Thoracic aorta (tissue), 2 donors: ENCODE results near the gene PCYOX1L. TPM values are rescaled to one million over a fixed set of nuclear protein-coding genes. Genes with fewer than 3 reads are reported as not detected.

Experiments used
- ATAC-seq: fragments of 150-250 bp; one replicate; pipeline ENCODE4 v1.8.0; 2017; ENCODE audit warnings: low read depth; ENCODE audit not compliant: insufficient number of reproducible peaks, low FRiP score
- DNase-seq: peaks from one replicate; pipeline ENCODE4 v3.0.0-alpha.2; 2020; ENCODE audit warnings: low spot score
- H3K27ac ChIP-seq, 2 donors: fragments of 200-600 bp; sonication (generic); 1 replicate in 1 of 2; 2 replicates in 1 of 2; pipeline ENCODE4 v1.5.1; 2016; ENCODE audit warnings: mild to moderate bottlenecking in 2 of 2, moderate library complexity in 2 of 2
- H3K27me3 ChIP-seq: fragments of 200-600 bp; sonication (generic); replicated peaks from 2 replicates; pipeline ENCODE4 v1.6.0; 2016; ENCODE audit warnings: mild to moderate bottlenecking; ENCODE audit not compliant: insufficient read depth
- H3K36me3 ChIP-seq: fragments of 200-600 bp; sonication (generic); one replicate; pipeline ENCODE4 v1.5.1; 2016
- H3K4me1 ChIP-seq, 2 donors: fragments of 200-600 bp; sonication (generic); 1 replicate in 1 of 2; 2 replicates in 1 of 2; pipeline versions ENCODE4 v1.5.1 to v1.6.0; 2016; ENCODE audit warnings: low read depth in 2 of 2, mild to moderate bottlenecking in 1 of 2; ENCODE audit not compliant: control insufficient read depth in 1 of 2
- H3K4me3 ChIP-seq: fragments of 200-600 bp; sonication (generic); 2 replicates; pipeline ENCODE4 v1.5.1; 2016; ENCODE audit warnings: mild to moderate bottlenecking
- H3K9me3 ChIP-seq: fragments of 200-600 bp; sonication (generic); 2 replicates; pipeline ENCODE4 v1.5.1; 2016
- total RNA-seq, 2 donors: library from RNA; depleted of rRNA; stranded (reverse); fragments of >200 nt; gene quantifications; one replicate each; pipeline versions ENCODE4 v1.1.0 to v1.2.3, GENCODE V29; 2016
- TF ChIP-seq, protein P1 (sequence below): fragments of 200-600 bp; sonication (generic); IDR thresholded peaks from one replicate; pipeline ENCODE4 v1.5.1; 2019; ENCODE audit warnings: antibody characterized with exemption

Gene PCYOX1L
- total RNA-seq, 2 donors from 2014 or later = 7.3 to 7.8 TPM

DNA sequence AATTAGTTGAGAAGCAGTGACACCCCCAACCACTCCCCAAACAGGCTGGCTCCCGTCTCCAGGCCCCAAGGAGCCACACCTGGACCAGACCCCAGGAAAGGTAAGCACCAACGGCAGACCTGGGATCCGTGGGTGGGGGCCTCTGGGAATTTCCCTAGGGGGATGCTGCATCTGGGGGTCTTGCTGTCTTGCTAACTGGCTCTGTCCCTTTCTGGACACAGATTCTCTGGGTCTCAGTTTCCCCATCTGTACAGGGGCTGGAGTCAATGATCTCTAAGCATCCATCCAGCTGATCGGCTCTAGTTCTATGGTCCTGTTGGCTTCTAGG, 49.1 kb downstream of the PCYOX1L start:
- no peak for DNase-seq
- no peak for ATAC-seq
- Histone ChIP-seq H3K9me3 (no peaks in the 10 kb centered on the region), H3K4me3 (peak overlapping the region; percentile 83), H3K27ac (peak overlapping the region; percentile 96 to 97), H3K36me3 (peaks cover 45% of the 10 kb centered on the region), H3K4me1 (peaks cover 7 to 32% of the 10 kb centered on the region in 2 donors), H3K27me3 (no peaks in the 10 kb centered on the region)
- TF ChIP-seq, protein P1, sequence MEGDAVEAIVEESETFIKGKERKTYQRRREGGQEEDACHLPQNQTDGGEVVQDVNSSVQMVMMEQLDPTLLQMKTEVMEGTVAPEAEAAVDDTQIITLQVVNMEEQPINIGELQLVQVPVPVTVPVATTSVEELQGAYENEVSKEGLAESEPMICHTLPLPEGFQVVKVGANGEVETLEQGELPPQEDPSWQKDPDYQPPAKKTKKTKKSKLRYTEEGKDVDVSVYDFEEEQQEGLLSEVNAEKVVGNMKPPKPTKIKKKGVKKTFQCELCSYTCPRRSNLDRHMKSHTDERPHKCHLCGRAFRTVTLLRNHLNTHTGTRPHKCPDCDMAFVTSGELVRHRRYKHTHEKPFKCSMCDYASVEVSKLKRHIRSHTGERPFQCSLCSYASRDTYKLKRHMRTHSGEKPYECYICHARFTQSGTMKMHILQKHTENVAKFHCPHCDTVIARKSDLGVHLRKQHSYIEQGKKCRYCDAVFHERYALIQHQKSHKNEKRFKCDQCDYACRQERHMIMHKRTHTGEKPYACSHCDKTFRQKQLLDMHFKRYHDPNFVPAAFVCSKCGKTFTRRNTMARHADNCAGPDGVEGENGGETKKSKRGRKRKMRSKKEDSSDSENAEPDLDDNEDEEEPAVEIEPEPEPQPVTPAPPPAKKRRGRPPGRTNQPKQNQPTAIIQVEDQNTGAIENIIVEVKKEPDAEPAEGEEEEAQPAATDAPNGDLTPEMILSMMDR = no peak

DNA sequence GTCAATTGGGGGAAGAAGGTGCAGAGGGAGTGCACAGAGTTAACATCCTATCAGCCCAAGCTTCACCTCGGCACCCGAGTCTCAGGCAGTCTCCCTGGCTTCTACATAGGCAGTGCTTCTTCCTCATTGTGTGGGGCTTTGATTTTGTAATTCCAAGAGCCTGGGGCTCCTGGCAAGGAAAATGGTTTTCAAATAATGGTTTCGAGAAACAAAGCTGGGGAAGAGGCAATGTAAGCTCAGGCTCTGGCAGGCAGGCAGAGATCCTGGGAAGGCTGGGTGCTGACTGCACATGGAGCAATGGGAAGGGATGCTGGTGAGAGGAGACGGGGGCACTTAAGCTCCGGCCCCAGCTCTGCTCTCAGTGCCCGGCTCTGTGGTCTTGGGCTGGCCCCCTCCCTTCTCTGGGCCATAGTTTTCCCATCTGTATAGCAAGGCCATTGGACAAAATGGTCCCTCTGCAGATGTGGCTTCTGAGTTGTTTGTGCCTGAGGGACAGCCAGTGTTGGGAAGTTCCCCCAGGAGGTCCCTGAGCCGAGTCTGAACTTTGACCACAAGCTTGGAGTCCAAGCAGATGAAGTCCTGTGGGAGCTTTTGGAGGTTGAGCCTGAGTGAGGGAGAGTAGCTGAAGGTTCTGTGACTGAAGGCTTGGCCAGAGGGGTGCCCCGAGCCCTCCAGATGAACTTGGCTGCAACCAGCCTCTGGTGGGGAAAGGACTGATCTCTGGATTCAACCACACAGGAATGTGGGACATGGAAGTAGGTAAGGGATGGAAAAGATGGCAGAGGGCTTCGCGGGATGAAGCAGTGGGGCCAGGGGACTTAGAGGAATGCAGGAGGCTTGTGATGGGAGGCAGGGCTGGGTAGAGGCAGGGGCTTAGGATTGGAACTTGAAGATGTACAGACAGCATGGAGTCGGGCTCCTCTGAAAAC, 49.7 kb downstream of the PCYOX1L start:
- TF ChIP-seq, protein P1 = no peak
- Histone ChIP-seq H3K36me3 (peaks cover 51% of the 10 kb centered on the region), H3K4me3 (peak overlapping the region; percentile 83), H3K9me3 (no peaks in the 10 kb centered on the region), H3K27me3 (no peaks in the 10 kb centered on the region), H3K27ac (peak overlapping the region; percentile 96 to 97), H3K4me1 (peaks cover 7 to 37% of the 10 kb centered on the region in 2 donors)
- DNase-seq (no peak), ATAC-seq (no peak)

DNA sequence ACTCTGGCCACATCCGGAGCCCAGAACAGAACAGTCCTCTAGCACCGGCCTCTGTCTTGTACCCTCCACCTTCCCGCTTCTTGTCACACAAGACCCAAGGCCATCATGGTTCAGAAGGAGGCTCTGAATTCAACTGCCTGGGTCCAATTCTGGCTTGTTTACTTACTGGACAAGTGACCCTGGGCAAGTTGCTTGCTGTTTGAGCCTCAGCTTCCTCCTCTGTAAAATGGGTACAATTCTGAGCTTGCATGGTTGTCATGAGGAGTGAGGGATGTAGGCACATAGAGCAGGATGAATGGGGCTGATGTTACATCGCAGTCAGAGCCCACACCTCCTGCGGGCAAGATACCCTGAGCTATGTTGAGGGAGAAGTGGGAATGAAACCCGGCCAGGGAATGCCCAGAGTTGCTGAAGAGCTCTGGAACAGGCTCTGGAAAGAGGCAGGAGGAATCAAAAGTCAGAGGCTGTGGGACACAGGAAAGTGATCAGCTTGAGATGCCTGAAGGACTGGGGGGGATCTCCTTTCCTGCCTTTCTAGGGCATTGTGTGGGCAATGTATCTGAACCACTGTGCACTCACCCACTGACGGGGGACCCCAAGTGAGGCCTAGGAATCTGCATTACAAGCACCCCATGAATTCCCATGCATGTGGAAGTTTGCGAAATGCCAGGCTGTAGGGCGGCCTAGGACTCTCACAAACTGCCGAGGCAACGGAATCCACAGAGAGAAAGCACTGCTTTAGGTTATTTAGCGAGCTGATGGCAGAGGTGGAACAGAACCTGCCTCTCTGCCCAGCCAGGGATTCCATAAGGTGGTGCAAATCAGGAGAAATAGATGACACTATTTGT, 50.6 kb downstream of the PCYOX1L start:
- ATAC-seq = no peak
- no peak for DNase-seq
- Histone ChIP-seq H3K4me3 (peak overlapping the region; percentile 83), H3K4me1 (peaks cover 7 to 39% of the 10 kb centered on the region in 2 donors), H3K27ac (peak overlapping the region; percentile 96 to 97), H3K36me3 (peaks cover 56% of the 10 kb centered on the region), H3K27me3 (no peaks in the 10 kb centered on the region), H3K9me3 (no peaks in the 10 kb centered on the region)
- TF ChIP-seq, protein P1 = no peak

DNA sequence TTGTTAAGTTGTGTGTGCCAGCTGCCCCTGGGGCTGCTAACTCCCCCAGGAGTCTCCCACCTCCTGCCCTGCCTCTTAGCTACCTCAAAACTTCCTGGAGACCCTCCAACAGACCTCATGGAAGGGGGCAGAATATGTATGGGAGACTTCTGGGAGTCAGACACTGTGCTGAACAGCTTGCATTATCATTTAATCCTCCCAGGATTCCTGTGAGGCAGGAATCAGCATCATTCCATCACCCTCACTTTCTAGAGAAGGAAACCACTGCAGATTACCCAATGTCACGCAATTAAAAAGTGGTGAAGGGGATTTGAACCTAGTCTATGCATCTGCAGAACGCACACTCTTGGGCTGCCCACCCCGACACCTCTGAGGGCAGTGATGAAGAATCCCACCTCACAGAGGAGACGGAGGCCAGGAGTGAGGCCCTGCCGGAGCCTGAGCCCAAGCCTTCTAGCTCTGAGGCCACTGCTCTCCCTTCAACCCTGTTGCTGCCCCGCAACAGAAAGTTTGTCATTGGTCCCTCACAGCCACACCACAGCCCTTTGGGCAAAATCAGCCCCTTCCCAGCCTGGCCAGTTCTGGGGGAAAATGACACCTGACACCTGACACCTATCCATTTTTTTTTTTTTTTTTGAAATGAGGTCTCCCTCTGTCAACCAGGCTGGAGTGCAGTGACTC, 51.6 kb downstream of the PCYOX1L start:
- H3K27ac ChIP-seq = peak overlapping the region; percentile 96 to 97
- DNase-seq (no peak), ATAC-seq (no peak)
- H3K27me3 ChIP-seq = no peaks in the 10 kb centered on the region
- H3K4me3 ChIP-seq = peak overlapping the region; percentile 83
- H3K9me3 ChIP-seq = no peaks in the 10 kb centered on the region
- peaks cover 66% of the 10 kb centered on the region for H3K36me3 ChIP-seq
- TF ChIP-seq, protein P1 = no peak
- peaks cover 7 to 39% of the 10 kb centered on the region in 2 donors for H3K4me1 ChIP-seq
